HuH-7 (cell line): Measurements from ENCODE around the gene AXIN1.
A peak's percentile ranks its signal among the peaks of the same experiment; 100 is the strongest.
"Not testable (repeated sequence)": the region's sequence is repeated elsewhere in the genome, so short reads cannot be mapped to it uniquely, and the experiment has no call there.

Source experiments
- DNase-seq: peaks from one replicate; pipeline ENCODE4 v3.0.0; 2011; ENCODE audit warnings: low spot score

The AXIN1 gene

GRCh38 chr16:280991-281659, 71.4 kb downstream of the AXIN1 start:
- DNase-seq = no peak

- DNase-seq = no peak
These were observed 72.0 kb downstream of the AXIN1 start, which contains the start of gene ARHGDIG for GRCh38 chr16:280552-280951. TSS of gene ARHGDIG (plus strand) at chr16:280591. CDS start at chr16:280681, 90 bp downstream.

- DNase-seq = no peak
These were observed 72.5 kb downstream of the AXIN1 start for GRCh38 chr16:280005-280460.

DNA sequence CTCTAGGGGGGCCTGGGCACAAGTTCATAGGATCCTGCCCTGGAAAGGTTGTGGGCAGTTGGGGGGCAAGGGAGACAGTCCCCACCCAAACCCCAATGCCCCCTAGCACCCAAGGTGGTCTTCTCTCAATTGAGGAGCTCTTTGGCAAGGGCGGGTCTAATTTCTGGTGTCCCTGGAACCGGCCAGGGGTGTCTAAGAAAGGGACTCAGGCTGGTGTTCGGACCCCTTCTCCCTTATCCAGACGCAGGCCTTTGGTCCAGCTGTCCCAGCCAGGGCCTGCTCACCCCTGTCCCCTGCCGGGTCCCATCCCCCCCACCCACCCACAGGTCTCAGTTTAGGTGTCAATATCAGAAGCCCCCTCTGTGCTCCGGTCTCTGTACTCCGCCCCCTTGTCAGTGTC, 73.0 kb downstream of the AXIN1 start:
- DNase-seq = no peak

GRCh38 chr16:278863-279366, 73.6 kb downstream of the AXIN1 start:
- peak; percentile 49 for DNase-seq

DNA sequence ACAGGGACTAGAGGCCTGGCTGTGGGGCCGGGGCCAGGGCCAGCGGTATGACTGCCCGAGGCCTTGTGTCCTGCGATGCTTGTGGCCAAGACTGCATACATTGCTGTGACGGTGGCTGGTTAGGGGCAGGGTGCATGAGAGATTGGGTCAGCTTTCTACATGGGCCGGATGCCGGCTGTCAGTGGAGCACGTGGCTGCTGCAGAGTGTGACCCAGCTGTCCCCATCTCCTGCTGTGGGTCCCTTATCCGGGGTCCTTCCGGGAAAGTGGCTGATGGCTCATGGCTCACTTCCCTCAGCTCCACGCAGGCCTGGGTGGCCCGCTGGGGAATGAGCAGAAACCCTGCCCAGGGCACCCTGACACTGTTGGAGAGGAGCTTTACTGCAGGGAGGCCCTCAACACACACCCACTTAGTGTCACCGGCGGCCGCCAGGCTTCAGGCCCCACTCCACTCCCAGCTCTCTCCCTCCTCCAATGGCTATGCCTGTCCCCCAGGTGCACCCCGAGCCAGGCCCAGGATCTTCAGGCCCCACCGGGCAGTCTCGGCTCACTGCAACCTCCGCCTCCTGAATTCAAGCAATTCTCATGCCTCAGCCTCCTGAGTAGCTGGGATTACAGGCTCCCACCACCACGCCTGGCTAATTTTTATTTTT, 76.0 kb downstream of the AXIN1 start:
- no peak for DNase-seq

DNA sequence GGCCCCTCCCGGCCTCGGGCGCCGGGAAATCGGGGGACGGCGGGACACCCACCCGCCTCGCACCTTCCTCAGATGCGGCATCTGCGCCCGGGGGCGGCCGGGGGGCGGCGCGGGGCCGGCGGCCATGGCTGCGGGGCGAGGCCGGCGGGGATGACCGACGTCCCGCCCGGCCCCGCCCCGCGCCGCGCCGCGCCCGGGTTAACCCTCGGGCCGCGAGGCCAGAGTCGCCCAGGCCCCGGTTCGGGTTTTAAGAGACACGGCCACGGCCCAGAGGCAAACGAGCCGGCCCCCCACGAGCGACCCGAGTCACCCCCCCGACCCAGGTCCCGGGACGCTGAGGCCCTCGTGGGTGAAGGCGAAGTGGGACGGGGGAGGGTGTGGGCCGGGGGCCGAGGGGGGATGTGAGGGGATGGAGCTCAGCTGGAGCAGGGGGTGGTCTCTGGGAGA, 76.7 kb downstream of the AXIN1 start, which contains the start of gene RGS11:
RGS11 (minus strand) TSS at position 159 of the 447 bp plus-strand sequence; CDS start at position 126, 33 bp downstream.
- no peak for DNase-seq

- no peak for DNase-seq
These were observed 77.4 kb downstream of the AXIN1 start for GRCh38 chr16:275041-275641.

DNA sequence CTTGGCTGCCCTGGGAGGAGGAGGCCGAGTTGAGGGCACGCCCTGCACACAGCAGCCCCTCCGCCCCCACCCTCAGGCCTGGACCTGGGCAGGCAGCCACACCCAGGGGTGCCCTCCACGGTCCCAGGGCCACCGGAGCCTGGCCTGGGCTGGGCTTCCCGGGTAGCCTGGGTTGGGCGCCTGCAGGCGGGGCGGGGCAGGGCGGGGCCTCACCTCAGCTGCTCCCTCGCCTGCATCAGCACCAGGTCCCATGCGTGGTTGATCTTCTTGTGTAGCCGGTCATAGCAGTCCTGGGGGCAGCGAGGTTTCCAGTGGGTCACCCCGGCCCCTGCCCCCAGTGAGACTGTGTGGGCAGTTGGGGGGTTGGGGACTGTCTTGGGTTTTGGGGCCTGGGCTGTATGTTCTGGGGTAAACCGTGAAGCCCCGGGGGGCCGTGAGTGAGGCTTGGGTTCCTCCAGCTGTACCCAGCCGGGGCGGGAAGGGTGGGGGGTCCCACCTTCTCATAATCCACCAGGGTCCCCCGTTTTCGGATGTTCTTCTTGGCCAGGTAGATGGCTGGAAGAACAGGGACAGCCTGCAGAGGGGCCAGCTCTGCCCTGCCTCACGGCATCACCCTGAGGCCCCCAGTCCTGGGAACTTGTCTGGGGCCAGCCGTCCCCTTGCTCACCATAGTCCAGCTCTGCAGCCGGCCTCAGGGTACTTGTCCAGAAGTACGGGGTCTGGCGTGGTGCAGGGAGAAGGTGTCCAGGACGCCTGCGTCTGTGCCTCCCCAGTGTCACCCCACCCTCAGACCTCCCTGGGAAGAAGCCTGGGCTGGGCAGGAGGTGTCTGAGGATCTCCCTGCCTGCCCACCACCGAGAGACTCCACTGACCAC, 78.7 kb downstream of the AXIN1 start:
- DNase-seq = no peak

- DNase-seq = no peak
These were observed 79.6 kb downstream of the AXIN1 start for GRCh38 chr16:272633-273546.

DNA sequence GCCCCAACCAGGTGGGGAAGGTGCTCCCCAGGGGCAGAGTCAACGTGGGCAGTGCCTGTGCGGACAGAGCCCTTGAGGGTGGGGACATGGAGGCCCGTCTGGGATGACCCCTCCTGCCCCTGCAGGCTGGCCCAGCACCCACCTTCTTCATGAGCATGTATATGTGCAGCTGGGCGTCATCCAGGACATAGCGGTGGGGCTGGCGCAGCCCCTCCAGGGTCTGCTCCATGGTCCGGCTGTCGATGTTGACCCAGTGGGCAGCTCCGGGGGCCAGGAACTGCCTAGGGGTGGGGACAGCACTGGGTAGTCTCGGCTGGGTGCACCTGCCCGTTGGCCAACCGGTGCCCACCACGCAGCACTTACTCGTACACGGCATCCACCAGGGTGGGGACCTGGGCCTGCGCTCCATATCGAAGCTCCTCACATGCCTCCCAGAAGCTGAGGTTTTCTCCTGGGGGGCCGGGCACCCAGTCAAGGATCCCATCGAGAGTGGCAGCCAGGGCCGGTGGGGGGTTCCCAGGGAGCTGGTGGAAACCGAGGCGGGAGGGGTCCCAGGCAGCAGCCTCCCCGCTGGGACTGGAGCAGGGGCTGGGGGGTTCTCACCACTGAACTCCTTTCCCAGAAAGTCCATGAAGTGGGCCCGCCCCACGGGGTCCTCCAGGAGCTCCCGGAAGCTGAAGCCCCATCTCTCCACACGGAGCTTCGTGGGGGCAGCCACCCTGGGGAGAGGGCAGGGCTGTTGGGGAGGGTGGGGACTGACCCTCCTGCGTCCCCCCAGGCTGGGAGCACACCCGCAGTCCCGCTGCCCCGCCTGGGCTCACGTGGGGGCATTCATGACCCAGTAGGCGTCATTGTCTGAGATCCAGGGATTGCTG, 81.9 kb downstream of the AXIN1 start:
- DNase-seq = no peak

DNA sequence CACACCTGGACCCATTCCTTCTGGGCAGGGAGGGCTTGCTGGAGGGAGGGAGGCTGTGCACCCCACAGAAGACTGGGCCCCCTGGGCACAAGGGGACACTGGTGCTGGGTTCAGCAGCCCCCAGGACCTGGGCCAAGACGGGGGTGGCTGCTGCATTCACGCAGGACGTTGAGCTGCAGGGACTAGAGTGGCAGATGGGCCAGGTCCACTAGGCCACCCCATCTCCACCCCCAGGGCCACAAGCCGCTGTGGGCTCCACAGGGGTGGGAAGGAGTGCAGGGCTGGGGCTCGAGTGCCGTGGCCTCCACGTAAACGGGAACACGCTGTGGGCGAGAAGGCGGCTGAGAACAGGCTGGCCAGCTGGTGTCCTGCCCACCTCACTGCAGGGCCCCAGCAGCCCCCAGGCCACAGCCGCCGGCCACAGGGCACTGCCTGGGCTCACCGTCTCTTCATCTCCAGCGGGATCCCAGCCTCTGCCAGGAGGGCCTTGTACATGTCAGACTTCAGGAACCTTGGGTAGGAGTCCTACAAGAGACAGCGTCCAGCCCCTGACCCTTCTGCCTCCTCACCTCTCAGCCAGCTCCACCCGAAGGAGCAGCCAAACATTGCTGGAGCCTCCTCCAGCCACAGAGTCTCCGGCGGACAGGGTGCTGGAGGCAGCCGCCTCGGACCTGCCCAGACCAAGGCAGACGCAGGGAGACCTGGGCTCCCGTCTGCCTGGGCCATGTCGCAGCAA, 83.3 kb downstream of the AXIN1 start:
- no peak for DNase-seq

GRCh38 chr16:268141-269053, 84.1 kb downstream of the AXIN1 start:
- DNase-seq = no peak

DNA sequence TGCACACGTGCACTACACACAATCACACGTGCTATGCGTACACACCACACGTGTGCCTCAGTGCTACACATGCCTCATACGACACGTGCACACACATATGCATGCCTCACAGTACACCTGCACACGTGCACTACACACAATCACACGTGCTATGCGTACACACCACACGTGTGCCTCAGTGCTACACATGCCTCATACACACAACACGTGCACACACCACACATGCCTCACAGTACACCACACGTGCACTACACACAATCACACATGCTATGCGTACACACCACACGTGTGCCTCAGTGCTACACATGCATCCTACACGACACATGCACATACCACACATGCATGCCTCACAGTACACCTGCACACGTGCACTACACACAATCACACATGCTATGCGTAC, 85.0 kb downstream of the AXIN1 start:
- not testable (repeated sequence) for DNase-seq

- DNase-seq = no peak
These were observed 86.0 kb downstream of the AXIN1 start for GRCh38 chr16:266258-267164.

DNA sequence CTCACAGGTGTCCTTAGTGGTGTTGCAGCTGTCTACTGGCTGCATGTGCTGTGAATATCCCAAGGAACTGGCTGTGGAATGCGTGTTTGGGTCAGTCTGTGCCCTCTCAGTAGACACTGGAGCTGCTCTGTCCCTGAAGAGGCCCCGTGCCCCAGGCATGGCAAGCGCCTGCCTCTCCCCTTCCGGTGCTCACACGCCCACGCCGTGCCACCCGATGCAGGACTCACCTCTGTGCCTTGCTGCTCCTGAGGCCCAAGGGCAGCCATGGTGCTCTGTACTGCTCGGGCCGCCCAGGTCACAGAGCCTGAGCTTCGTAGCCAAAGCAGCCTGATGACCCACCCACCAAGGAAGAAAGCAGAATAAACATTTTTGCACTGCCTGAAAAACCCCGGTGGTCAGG, 86.8 kb downstream of the AXIN1 start:
- no peak for DNase-seq

- no peak for DNase-seq
These were observed 87.5 kb downstream of the AXIN1 start for GRCh38 chr16:265002-265529.
